G401 (cell line): ENCODE measurements around the gene RNF38. TPM values are rescaled to one million over a fixed set of nuclear protein-coding genes. Genes with fewer than 3 reads are reported as not detected.
"Not testable (repeated sequence)": the region's sequence is repeated elsewhere in the genome, so short reads cannot be mapped to it uniquely, and the experiment has no call there.

Experiments
- DNase-seq: peaks from one replicate; pipeline ENCODE4 v3.0.0-alpha.2; 2015; ENCODE audit warnings: low spot score
- in situ Hi-C: cut with HindIII; loops from 2 replicates; pipeline ENCODE4 v1.10.0; 2016; ENCODE audit warnings: low sequenced_read_pairs, mixed read lengths
- total RNA-seq: library from RNA; depleted of rRNA; stranded (reverse); fragments of >200 nt; shearing (Covaris generic); gene quantifications from 2 replicates; pipeline ENCODE4 v1.2.3, GENCODE V29; 2014

Gene RNF38
- total RNA-seq, 1 experiment from 2014 or later, result 11.2 TPM

GRCh38 chr9:36341936-36342577, 58.0 kb downstream of the RNF38 start:
- DNase-seq, result no peak
- in situ Hi-C loops, result no loop called here

GRCh38 chr9:36337865-36338264, 62.2 kb downstream of the RNF38 start:
- in situ Hi-C loops, result no loop called here
- DNase-seq, result no peak

DNA sequence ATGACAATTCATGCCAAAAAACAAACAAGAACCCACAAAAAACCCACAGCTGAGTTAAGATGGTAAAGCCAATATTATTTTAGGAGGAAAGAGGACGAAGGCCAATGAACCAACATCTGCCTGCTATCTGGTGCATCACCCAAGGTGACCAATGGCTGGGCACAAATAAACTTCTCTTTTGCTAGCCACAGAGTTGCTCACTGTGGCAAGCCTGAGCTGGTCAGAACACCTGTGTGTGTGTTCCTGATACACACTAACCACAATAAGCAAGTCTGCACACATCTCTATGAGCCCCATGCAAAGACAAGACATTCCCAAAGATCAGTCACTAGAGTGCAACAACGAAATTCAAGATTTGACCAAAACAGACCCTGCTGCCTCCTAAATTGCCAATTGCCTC, 63.1 kb downstream of the RNF38 start:
- in situ Hi-C loops, result no loop called here
- no peak for DNase-seq

DNA sequence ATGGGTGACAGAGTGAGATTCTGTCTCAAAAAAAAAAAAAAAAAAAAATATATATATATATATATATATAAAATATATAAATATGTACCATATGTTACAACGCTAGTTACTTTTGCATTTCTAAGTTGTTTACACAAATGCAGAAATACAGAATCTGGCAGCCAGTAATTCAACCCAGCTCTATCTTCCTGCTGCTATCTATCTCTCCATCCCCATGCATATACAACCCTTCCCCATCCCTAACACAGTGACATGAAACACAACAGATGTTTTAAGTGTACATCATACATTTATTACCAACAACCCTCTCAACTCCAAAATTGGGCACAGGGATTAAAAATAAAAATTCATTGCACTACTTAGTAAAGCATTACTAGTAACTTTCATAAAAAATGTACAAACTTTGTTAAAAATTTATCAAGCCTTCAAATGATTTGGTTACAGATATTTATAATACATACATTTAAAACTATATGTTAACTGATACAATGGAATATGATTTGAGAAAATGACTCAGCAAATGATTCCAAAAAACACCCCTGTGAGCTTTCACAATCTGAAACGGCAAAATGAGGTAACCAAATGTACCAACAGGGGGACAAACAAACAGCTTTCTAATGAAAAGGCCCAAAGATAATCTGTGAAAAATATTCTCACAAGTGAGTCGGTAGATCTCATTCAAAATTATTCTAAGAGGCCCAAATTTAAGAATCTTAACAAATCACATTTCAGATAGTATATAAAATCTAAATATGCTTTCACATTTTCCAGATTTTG, 63.8 kb downstream of the RNF38 start:
- in situ Hi-C loops, result no loop called here
- DNase-seq, result no peak

DNA sequence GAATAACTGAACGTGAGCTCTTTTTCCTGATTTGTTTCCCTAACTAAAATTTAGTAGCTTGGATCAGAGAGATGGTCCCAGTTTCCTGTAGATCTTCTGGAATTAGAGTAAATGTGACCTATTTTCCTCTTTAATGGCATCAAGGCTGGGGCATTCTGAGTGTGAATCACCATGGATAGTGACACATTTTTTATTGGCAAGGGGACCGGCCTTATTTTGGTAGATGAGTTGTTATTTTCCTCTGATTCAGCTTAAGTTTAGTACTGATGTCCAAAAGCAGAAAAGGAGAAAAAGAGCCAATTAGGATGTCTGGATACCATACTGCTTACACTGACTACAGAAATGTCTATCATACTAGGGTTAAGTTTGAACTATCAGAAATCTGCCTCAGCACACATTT, 68.1 kb downstream of the RNF38 start:
- in situ Hi-C loops, result no loop called here
- no peak for DNase-seq

GRCh38 chr9:36328798-36329411, 71.2 kb downstream of the RNF38 start:
- DNase-seq, result peak; percentile 72
- in situ Hi-C loops, result no loop called here

DNA sequence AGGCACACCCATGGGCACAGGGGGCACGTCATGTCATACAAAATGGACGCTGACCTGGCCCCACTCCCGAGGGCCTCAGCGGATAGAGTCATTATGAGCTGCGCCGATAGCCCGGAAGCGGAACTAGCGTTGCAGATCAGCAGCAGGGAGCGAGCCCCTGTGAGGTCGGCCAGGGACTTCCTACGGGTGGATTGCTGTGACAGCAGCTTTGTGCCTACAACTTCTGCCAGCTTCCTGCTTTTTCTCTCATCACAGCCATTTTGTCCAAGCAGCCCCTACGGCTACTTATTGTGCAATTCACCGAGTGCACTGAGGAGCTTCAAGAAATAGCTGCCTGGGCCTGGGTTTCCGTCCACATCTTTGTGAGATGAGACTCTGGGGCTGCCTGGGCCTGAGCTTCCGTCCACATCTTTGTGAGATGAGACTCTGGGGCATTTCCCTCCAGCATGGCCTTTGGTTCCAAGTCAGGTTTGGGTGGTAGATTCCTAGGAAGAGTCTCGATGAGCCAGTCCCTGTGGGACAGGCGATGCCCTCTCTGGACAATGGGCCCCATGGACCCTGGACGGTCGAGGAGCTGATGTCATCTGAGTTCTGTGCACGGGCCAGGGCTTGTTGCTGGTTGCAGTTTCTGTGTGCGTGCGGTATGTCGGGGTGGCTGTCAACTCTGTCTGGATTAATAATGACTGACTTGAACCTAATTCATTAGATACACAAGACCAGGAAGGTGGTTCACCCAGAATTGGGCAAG, 74.8 kb downstream of the RNF38 start:
- no peak for DNase-seq
- in situ Hi-C loops, result no loop called here

DNA sequence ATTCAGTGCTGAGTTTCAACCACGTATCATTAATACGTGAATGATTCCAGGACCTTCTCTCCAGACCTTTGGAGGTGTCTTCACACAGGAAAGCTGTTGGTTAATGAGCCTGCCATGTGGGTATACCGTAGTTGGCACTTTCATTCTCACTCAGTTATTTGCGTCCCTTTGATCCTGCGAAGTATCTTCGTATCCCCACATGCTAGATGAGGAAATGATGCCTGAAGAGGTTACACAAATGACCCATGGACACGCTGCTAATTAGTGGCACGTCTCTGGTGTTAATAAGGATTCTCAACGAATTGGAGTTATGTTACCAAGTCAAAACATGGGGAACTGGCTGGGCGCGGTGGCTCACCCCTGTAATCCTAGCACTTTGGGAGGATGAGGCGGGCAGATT, 76.1 kb downstream of the RNF38 start:
- no peak for DNase-seq
- in situ Hi-C loops, result no loop called here

DNA sequence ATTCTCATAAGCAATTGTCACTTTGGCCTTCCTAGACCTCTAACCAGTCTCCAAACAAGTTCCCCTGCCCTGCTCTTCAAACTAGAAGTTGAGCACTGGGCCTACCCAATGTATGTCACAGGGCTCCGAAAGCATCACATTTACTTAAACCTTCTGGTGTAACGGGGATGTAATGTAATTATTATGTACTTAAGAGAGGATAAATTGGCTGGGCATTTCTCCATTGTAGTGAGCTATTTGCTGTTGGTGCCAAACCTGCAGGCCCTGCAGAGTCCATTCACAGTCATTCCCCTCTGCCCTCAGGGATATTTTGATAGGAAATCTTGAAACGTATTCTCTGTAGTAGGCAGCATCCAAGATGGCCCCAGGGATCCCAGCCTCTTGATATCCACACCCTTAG, 77.6 kb downstream of the RNF38 start:
- in situ Hi-C loops, result no loop called here

GRCh38 chr9:36321903-36322302, 78.2 kb downstream of the RNF38 start:
- in situ Hi-C loops, DNase-seq: not testable (repeated sequence)

More for the DNA sequence above, 77.6 kb downstream of the RNF38 start:
- DNase-seq, result no peak

DNA sequence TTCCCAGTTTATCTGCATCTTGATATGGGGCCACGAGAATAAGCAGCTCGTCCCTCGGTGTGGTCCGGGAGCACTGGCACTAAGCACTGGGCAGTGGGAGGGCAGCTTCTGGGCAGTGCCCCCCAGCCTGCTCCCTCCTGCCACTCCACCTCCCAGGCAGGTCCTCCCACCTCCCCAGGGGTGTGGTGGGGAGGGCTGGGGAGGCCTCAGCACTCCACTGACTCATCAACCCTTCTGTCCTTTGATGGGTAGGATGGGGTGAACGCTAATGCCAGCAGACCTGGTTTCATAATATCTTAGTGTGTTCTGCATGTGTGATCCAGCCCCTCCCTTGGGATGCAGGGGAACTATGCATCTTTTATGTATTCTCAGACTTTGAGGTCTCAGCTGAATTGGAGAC, 79.6 kb downstream of the RNF38 start:
- no peak for DNase-seq
- in situ Hi-C loops, result no loop called here

DNA sequence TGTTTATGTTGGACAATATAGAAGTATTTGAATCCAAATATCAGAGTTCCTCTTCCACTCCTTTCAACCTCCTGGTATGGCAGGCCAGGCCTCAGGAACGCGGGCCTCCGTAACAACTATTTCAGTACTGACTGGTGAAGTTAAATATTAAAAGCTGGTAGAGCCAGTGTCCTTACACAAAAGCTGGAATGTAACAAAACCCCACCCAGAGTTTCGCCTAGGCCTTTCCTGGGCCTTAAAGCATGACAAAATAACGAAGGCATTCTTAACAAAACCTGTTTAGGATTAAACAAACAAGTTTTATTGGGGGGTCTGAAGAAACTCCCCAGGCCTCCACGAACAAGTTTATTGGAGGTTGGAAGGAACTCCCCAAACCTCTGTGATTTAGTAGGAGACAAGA, 80.3 kb downstream of the RNF38 start:
- in situ Hi-C loops, result no loop called here
- DNase-seq, result no peak

GRCh38 chr9:36319183-36319582, 80.9 kb downstream of the RNF38 start:
- in situ Hi-C loops, result no loop called here
- DNase-seq, result no peak

DNA sequence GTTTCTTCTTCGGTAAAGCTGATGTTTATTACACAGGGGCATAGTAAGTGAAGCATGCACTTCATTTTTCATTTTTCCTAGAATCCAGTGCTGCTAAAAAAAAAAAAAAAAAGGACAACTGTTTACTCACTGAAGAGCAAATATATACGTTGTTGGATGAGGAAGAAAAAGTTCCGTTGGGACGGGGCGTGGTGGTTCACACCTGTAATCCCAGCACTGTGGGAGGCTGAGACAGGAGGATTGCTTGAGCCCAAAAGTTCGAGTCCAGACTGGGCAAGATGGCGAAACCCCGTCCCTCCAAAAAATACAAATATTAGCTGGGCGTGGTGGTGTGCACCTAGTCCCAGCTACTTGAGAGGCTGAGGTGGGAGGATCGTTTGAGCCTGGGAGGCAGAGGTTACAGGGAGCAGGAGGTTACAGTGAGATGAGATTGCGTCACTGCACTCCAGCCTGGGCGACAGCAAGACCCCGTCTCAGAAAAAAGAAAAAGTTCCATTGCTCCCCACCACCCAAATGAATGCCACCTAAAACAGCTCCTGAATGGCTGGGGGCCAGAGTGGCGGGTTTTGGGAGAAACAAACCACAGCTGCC, 81.8 kb downstream of the RNF38 start:
- in situ Hi-C loops, result no loop called here
- no peak for DNase-seq

DNA sequence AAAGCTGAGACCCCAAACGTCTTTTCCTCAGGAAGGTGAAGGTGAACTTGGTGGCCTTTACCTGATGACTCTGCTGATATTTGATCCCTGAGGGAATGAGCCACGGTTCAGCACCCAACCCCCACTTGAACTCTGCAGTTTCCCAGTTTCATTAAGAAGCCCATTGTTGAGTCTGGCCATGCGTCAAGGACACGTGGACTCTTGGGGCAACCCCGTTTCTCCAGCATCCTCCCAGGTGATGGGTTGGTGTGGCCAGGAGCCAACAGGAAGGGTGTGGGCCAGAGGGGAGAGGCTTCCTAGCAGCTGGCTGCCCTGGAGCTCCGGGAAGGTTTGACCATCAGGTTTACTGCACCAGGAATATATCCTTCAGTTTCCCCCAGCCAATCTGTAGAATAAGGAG, 82.3 kb downstream of the RNF38 start:
- no peak for DNase-seq
- in situ Hi-C loops, result no loop called here

GRCh38 chr9:36316611-36317317, 83.3 kb downstream of the RNF38 start:
- in situ Hi-C loops, result no loop called here

GRCh38 chr9:36316049-36316448, 84.0 kb downstream of the RNF38 start:
- in situ Hi-C loops, result no loop called here
- no peak for DNase-seq

More at GRCh38 chr9:36316611-36317317, 83.3 kb downstream of the RNF38 start:
- peak; percentile 8 for DNase-seq

DNA sequence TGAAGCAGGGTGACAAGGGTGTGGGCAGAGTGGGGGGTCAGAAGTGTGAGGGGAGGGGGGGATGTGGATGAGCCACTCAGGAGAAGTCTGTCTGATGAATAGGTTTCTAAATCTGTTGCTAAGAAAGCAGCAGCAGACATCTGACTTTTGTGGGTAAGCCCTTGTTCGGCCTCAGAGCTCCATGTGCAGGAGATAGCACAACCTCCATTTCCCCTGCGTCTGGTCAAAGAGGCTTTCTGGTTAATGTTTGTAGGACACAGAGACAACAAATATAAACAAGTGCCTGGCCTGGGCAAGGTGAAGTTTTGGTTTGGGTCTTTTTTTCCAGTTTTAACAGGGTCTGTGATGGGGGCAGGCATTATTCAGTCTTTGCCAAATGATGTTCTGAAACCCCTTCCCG, 84.8 kb downstream of the RNF38 start:
- in situ Hi-C loops, result no loop called here

DNA sequence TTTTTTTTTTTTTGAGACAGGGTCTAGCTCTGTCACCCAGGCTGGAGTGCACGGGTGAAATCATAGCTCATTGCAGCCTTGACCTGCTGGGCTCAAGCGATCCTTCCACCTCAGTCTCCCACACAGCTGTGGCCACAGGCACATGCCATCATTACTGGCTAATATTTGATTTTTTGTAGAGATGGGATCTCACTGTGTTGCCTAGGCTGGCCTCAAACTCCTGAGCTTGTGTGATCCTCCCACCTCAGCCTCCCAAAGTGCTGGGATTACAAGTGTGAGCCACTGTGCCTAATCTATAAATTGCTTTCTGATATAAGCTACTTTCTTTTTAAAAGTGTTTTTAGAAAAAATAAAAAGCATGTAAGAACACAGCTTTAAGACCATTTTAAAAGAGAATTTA, 85.3 kb downstream of the RNF38 start:
- DNase-seq, result no peak

More for the DNA sequence above, 84.8 kb downstream of the RNF38 start:
- DNase-seq, result no peak

More for the DNA sequence above, 85.3 kb downstream of the RNF38 start:
- in situ Hi-C loops, result no loop called here
